H9 (cell line): Measurements from ENCODE around the gene CSAG1. TPM values are rescaled to one million over a fixed set of nuclear protein-coding genes. Genes with fewer than 3 reads are reported as not detected.
"Not testable (repeated sequence)": the region's sequence is repeated elsewhere in the genome, so short reads cannot be mapped to it uniquely, and the experiment has no call there.

Experiments used
- DNase-seq: peaks from one replicate; pipeline ENCODE4 v3.0.0-alpha.2; 2017
- H2AFZ ChIP-seq: one replicate; pipeline ENCODE4 v1.6.1; 2013; ENCODE audit warnings: mild to moderate bottlenecking, low read length, control low read depth, moderate library complexity
- H2AK5ac ChIP-seq: 2 replicates; pipeline ENCODE4 v1.6.1; 2013; ENCODE audit warnings: low read length, control low read depth, mixed read lengths; ENCODE audit not compliant: insufficient read length
- H2BK120ac ChIP-seq: one replicate; pipeline ENCODE4 v1.6.1; 2013; ENCODE audit warnings: low read depth, mild to moderate bottlenecking, low read length, control low read depth, inconsistent platforms; ENCODE audit not compliant: poor library complexity, severe bottlenecking
- H2BK12ac ChIP-seq: 2 replicates; pipeline ENCODE4 v1.6.1; 2013; ENCODE audit warnings: low read length, control low read depth, mixed read lengths, low read depth; ENCODE audit not compliant: insufficient read length
- H2BK15ac ChIP-seq: 2 replicates; pipeline ENCODE4 v1.6.1; 2013; ENCODE audit warnings: low read depth, low read length, control low read depth
- H2BK20ac ChIP-seq: one replicate; pipeline ENCODE4 v1.6.1; 2013; ENCODE audit warnings: low read depth, mild to moderate bottlenecking, low read length, control low read depth, inconsistent platforms; ENCODE audit not compliant: poor library complexity, severe bottlenecking
- H2BK5ac ChIP-seq: 2 replicates; pipeline ENCODE4 v1.6.1; 2013; ENCODE audit warnings: low read length, control low read depth, mixed read lengths; ENCODE audit not compliant: insufficient read length
- H3K14ac ChIP-seq: 2 replicates; pipeline ENCODE4 v1.6.1; 2013; ENCODE audit warnings: low read length, control low read depth; ENCODE audit not compliant: insufficient read depth
- H3K18ac ChIP-seq: 2 replicates; pipeline ENCODE4 v1.6.1; 2013; ENCODE audit warnings: low read depth, mild to moderate bottlenecking, mixed read lengths, low read length, control low read depth; ENCODE audit not compliant: insufficient read length
- H3K23ac ChIP-seq: 2 replicates; pipeline ENCODE4 v1.6.1; 2013; ENCODE audit warnings: low read length, control low read depth, mixed read lengths, low read depth; ENCODE audit not compliant: insufficient read length
- H3K23me2 ChIP-seq: 2 replicates; pipeline ENCODE4 v1.6.1; 2013; ENCODE audit warnings: low read depth, mild to moderate bottlenecking, mixed read lengths, low read length, control low read depth; ENCODE audit not compliant: insufficient read length, poor library complexity, severe bottlenecking
- H3K27ac ChIP-seq: 2 replicates; pipeline ENCODE4 v1.5.1; 2013; ENCODE audit warnings: low read length, control low read depth, mixed read lengths, low read depth; ENCODE audit not compliant: insufficient read length
- H3K27me3 ChIP-seq: 2 replicates; pipeline ENCODE4 v1.6.1; 2013; ENCODE audit warnings: low read length, control low read depth, inconsistent platforms; ENCODE audit not compliant: insufficient read depth
- H3K4ac ChIP-seq: 2 replicates; pipeline ENCODE4 v1.6.1; 2013; ENCODE audit warnings: low read depth, mild to moderate bottlenecking, control low read depth, inconsistent platforms, low read length, moderate library complexity
- H3K4me1 ChIP-seq: 2 replicates; pipeline ENCODE4 v1.6.1; 2013; ENCODE audit warnings: low read length, control low read depth, inconsistent platforms; ENCODE audit not compliant: insufficient read depth
- H3K4me2 ChIP-seq: 2 replicates; pipeline ENCODE4 v1.6.1; 2013; ENCODE audit warnings: low read length, control low read depth, mixed read lengths; ENCODE audit not compliant: insufficient read length, insufficient read depth
- H3K56ac ChIP-seq: 2 replicates; pipeline ENCODE4 v1.6.1; 2013; ENCODE audit warnings: low read depth, mild to moderate bottlenecking, mixed read lengths, low read length, control low read depth; ENCODE audit not compliant: insufficient read length
- H3K79me1 ChIP-seq: 2 replicates; pipeline ENCODE4 v1.6.1; 2013; ENCODE audit warnings: low read depth, mild to moderate bottlenecking, moderate library complexity, low read length, control low read depth, inconsistent platforms; ENCODE audit not compliant: insufficient read depth, poor library complexity, severe bottlenecking
- H3K79me2 ChIP-seq: 2 replicates; pipeline ENCODE4 v1.6.1; 2013; ENCODE audit warnings: low read length, control low read depth, inconsistent platforms; ENCODE audit not compliant: insufficient read depth
- H3K9ac ChIP-seq: 2 replicates; pipeline ENCODE4 v1.6.1; 2013; ENCODE audit warnings: low read length, control low read depth, mixed read lengths; ENCODE audit not compliant: insufficient read length; ENCODE audit errors: extremely low read depth
- H3K9me3 ChIP-seq: one replicate; pipeline ENCODE4 v1.6.1; 2013; ENCODE audit warnings: low read depth, low read length, inconsistent platforms; ENCODE audit not compliant: control insufficient read depth
- H3T11ph ChIP-seq: one replicate; pipeline ENCODE4 v1.6.1; 2013; ENCODE audit warnings: mild to moderate bottlenecking, low read length, control low read depth, inconsistent platforms
- H4K20me1 ChIP-seq: one replicate; pipeline ENCODE4 v1.6.1; 2013; ENCODE audit not compliant: control insufficient read depth, insufficient read length, insufficient read depth
- H4K5ac ChIP-seq: 2 replicates; pipeline ENCODE4 v1.6.1; 2013; ENCODE audit warnings: low read depth, mild to moderate bottlenecking, mixed read lengths, low read length, control low read depth; ENCODE audit not compliant: insufficient read length
- H4K8ac ChIP-seq: replicated peaks from 2 replicates; pipeline ENCODE4 v1.6.1; 2013; ENCODE audit warnings: low read length, control low read depth, mixed read lengths, low read depth; ENCODE audit not compliant: insufficient read length
- H4K91ac ChIP-seq: 2 replicates; pipeline ENCODE4 v1.6.1; 2013; ENCODE audit warnings: low read depth, mild to moderate bottlenecking, moderate library complexity, mixed read lengths, low read length, control low read depth; ENCODE audit not compliant: insufficient read length
- H3K27ac Mint-ChIP-seq, 3 experiments: 2 replicates in 2 of 3; 3 replicates in 1 of 3; pipeline ENCODE4 v1.8.0; 2020 to 2021; ENCODE audit warnings: mixed read lengths in 3 of 3, mild to moderate bottlenecking in 1 of 3, moderate library complexity in 1 of 3
- H3K27me3 Mint-ChIP-seq: 2 replicates; pipeline ENCODE4 v1.8.0; 2021; ENCODE audit warnings: low read depth, mild to moderate bottlenecking, moderate library complexity, mixed read lengths
- H3K36me3 Mint-ChIP-seq, 3 experiments: 2 replicates in 2 of 3; 3 replicates in 1 of 3; pipeline ENCODE4 v1.8.0; 2020 to 2021; ENCODE audit warnings: low read depth in 3 of 3, mixed read lengths in 3 of 3; ENCODE audit not compliant: insufficient read depth in 1 of 3
- H3K4me1 Mint-ChIP-seq, 2 experiments: 2 replicates each; pipeline ENCODE4 v1.8.0; 2020; ENCODE audit warnings: mixed read lengths in 2 of 2
- H3K4me3 Mint-ChIP-seq, 2 experiments: 2 replicates in 1 of 2; 3 replicates in 1 of 2; pipeline ENCODE4 v1.8.0; 2020 to 2021; ENCODE audit warnings: mild to moderate bottlenecking in 2 of 2, mixed read lengths in 2 of 2, moderate library complexity in 1 of 2
- H3K9me3 Mint-ChIP-seq, 2 experiments: 2 replicates in 1 of 2; 3 replicates in 1 of 2; pipeline ENCODE4 v1.8.0; 2020; ENCODE audit warnings: mild to moderate bottlenecking in 2 of 2, mixed read lengths in 2 of 2, moderate library complexity in 1 of 2
- WGBS: extraction: QIAGEN DNeasy Blood & Tissue Kit; methylation state at CpG from one replicate; pipeline ENCODE4 v1.1.7; 2013; ENCODE audit warnings: missing lambda C conversion rate, low lambda C conversion rate, mixed read lengths; ENCODE audit not compliant: insufficient read length; ENCODE audit errors: extremely low coverage; 5-methylcytosine and 5-hydroxymethylcytosine counted together
- total RNA-seq: library from RNA; stranded (reverse); gene quantifications from 2 replicates; pipeline ENCODE4 v1.2.1, GENCODE V29; 2021

CSAG1 gene
- total RNA-seq, 1 experiment from 2014 or later = not detected

GRCh38 chrX:152759544-152759943, 26.0 kb upstream of the CSAG1 start:
- H3K18ac ChIP-seq, H2BK15ac ChIP-seq, DNase-seq, H3T11ph ChIP-seq, H4K8ac ChIP-seq, H3K23ac ChIP-seq, H3K9me3 Mint-ChIP-seq, H3K36me3 Mint-ChIP-seq, H3K9ac ChIP-seq, H3K14ac ChIP-seq, H3K4me3 Mint-ChIP-seq, H3K4me1 Mint-ChIP-seq, H3K27me3 Mint-ChIP-seq, H2AFZ ChIP-seq, H2BK20ac ChIP-seq, H3K27ac Mint-ChIP-seq, H4K5ac ChIP-seq, H3K9me3 ChIP-seq, H3K4me2 ChIP-seq, H3K4me1 ChIP-seq, H3K56ac ChIP-seq, H2BK120ac ChIP-seq, H2BK5ac ChIP-seq, H2AK5ac ChIP-seq, H3K23me2 ChIP-seq, H4K20me1 ChIP-seq, H4K91ac ChIP-seq, H2BK12ac ChIP-seq, H3K27ac ChIP-seq, H3K79me2 ChIP-seq, H3K27me3 ChIP-seq, H3K4ac ChIP-seq, H3K79me1 ChIP-seq: not testable (repeated sequence)
- WGBS = no CpG with 5 or more reads among the region's 7 CpGs

- H3K27ac Mint-ChIP-seq = not testable (repeated sequence)
Observed at GRCh38 chrX:152758918-152759317, 25.4 kb upstream of the CSAG1 start, which contains the start of gene CSAG3. Gene CSAG3, plus strand, starts transcription at chrX:152759218.

More at GRCh38 chrX:152758918-152759317, 25.4 kb upstream of the CSAG1 start, which contains the start of gene CSAG3:
- not testable (repeated sequence) for H2BK5ac ChIP-seq, H3K79me1 ChIP-seq, H3K79me2 ChIP-seq, H2BK120ac ChIP-seq, H2BK20ac ChIP-seq, H3K9ac ChIP-seq, H2BK15ac ChIP-seq, H3K9me3 ChIP-seq, DNase-seq, H3K4me2 ChIP-seq, H3K27me3 ChIP-seq, H3K4me3 Mint-ChIP-seq, H2AFZ ChIP-seq, H3T11ph ChIP-seq, H3K23ac ChIP-seq, H3K23me2 ChIP-seq, H3K27ac ChIP-seq, H3K4me1 ChIP-seq, H3K36me3 Mint-ChIP-seq, H4K8ac ChIP-seq, H4K5ac ChIP-seq, H3K56ac ChIP-seq, H4K20me1 ChIP-seq, H3K4me1 Mint-ChIP-seq, H3K27me3 Mint-ChIP-seq, H3K4ac ChIP-seq, H3K14ac ChIP-seq, H4K91ac ChIP-seq, H2BK12ac ChIP-seq, H3K9me3 Mint-ChIP-seq, H2AK5ac ChIP-seq, H3K18ac ChIP-seq
- no CpG with 5 or more reads among the region's 2 CpGs for WGBS
